GM21390 (cell line): ENCODE measurements around the gene STOX2.

ENCODE experiments used
- ATAC-seq: cut with Tn5 transposase; IDR thresholded peaks from one replicate; pipeline ENCODE4 v1.9.1; 2021; ENCODE audit not compliant: unreplicated experiment

STOX2 gene

DNA sequence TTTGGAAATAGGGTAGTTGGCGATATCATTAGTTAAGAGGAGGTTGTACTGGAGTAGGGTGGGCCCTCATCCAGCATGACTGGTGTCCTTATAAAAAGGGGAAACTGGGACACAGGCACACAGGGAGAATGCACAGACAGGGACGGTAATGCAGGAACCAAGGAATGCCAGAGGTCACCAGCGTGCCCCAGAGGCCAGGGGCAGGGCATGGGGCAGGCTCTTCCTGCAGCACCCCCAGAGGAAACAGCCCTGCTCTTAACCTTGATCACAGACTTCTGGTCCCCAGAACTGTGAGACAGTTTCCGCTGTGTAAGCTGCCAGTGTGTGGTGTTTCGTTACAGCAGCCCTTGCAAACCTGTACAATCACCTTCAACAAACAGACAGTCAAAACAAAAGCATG lies 15.9 kb upstream of the STOX2 start:
- ATAC-seq, result no peak

DNA sequence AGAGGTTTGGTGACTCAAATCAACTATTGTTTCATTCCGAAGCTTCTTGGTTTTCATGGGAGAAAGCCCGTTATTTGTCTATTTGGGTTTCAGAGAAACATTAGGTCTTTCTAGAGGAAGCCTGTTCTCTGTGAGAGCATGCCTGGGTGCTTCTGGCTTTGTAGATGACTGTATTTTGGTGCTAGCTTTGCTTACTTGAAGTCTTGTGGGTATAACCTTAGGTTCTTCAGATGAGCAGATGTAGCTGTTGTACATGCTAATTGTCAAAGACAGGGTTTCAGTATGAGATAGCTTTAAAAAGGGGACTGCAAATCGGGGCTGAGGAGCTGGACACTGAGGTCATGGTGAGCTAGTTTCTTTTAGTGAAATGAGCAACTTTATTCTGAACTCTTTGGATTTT lies 7.9 kb upstream of the STOX2 start:
- no peak for ATAC-seq

DNA sequence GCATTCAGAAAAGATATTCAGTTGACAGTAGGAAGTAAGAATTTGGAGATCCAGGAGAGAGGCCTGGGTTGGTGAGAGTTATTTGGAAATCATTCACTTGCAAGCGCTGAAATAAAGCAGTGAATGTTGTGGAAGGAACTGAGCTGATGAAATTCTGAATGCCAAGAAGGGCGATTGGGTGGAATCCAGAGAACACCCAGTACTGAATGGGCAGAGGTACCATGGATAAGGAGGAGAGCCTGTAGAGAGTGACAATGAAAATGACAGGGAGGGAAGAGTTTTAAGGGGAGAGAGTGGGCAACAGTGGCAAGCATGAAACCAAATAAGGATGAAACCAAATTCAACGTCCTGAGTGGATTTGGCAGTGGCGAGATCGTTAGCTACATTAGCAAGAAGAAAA lies 6.7 kb upstream of the STOX2 start:
- no peak for ATAC-seq

DNA sequence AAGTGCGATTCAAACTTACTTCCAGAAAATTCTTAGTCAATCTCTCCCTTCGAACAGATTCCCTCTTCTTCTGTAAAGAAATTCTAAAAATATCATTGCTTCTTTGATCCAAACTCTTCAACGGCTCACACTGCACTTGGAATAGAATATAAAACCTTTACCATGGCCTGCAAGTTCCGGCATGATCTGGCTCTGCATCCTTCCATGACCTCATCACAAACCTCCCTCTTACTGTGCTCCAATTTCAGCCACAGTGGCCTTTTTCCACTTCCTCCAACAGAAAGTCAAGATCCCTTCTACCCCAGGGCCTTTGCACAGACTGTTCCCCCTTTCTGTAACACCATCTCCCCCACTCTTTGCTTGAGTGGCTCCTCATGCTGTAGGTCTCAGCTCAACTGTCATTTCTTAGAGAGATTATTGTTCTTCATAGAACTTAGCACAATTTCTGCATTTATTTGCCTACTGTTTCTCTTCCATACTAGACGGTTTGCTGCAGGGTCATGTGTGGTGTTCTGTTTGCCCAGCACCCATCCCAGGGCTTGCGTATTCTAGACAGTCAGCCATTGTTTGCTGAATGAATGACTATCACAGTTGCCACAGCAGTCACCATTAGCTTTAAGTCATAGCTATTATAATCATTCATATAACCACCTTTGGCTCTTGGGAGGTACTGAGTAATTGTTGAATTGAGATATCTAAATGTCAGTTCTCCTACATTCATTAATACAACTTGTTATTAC lies 1.9 kb upstream of the STOX2 start:
- ATAC-seq, result no peak

DNA sequence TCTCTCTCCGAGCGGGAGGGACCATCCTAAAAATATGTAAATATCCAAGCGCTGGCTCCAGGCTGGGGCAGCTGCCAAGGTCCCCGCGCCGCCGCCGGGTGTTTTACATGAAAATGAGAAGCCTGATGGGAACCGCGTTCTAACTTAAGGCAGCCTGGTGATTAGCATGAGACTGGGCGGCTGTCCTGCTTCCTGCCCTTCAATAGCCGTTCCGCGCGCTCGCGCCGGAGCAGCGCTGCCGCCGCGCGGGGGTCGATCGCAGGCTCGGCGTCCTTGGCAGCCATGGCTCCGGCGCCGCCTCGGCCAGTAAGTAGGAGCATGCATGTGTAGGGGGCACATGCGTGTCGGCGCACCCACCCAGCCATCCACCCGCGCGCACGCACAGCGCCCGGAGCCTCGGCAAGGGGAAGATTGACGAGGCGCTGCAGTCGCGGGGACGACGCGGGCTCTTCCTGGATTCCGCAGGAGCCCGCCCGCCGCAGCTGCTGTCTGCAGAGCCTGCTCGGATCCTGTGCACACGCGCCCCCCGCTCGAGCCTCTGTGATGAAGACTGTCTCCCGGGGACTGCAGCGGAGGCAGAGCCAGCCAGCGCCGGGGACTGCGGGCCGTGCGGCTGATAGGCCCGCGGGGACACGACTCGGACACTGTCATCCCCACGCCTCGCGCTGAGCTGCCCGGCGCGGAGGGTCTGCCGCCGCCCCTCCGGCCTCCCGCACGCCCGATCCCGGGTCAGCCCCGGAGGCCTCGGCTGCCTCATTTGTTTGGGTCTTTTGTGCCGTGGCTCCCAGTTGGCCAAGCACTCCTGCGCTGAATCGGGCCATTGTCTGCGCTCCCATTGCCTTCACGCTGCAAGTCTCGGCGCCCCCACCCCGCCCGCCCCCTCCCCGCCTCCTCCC lies 734 bp downstream of the STOX2 start:
- ATAC-seq, result no peak

DNA sequence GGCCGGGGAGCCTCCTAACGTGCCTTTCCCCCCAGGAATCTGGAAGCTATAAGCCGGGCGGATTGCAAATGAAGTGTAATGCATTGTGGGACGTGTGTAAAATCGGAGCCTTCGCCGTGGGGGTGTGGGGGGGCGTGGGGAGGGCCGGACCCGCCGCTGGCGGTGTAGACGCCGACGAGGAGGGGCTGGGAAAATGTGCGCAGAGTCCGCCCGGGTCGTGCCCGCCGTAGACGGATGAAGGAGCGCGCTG lies 1.3 kb downstream of the STOX2 start:
- ATAC-seq, result no peak

DNA sequence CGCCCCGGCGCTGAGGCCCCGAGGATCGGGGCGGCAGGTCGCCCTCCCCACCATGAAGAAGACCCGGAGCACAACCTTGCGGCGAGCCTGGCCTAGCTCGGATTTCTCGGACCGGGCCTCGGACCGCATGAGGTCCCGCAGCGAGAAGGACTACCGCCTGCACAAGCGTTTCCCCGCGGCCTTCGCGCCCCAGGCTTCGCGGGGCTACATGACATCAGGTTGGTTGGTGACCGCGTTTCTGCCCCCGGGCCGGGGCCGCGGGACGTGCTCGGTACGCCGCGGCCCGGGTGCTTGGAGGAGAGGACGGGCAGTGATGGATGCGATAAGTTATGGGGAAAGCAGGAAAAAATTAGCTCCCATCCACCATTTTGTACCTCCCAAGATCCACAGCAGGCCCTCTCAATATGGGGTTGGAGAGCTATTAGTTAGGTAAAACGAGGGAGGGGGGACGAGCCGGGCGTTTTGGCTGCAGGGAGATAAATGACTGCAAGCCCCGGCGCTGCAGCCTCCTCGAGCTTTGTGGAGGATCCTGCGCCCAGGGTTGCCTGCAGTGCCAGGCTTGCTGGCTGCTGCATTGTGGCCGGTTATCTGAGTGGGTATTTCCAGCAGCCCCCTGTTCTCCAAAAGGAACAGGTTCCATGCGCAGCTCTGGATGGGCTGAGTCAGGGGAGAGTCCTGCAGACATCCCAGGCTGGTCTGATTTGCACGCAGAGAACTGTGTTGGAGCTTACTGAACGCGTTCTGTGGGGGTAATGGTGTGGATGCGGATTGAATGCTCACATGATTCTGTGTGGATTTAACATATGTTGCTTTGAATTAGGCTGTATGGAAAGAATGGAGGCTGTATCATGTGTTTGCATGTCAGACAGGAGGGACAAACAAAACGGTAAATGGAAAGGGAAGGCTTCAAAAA lies 1.9 kb downstream of the STOX2 start:
- ATAC-seq, result no peak

DNA sequence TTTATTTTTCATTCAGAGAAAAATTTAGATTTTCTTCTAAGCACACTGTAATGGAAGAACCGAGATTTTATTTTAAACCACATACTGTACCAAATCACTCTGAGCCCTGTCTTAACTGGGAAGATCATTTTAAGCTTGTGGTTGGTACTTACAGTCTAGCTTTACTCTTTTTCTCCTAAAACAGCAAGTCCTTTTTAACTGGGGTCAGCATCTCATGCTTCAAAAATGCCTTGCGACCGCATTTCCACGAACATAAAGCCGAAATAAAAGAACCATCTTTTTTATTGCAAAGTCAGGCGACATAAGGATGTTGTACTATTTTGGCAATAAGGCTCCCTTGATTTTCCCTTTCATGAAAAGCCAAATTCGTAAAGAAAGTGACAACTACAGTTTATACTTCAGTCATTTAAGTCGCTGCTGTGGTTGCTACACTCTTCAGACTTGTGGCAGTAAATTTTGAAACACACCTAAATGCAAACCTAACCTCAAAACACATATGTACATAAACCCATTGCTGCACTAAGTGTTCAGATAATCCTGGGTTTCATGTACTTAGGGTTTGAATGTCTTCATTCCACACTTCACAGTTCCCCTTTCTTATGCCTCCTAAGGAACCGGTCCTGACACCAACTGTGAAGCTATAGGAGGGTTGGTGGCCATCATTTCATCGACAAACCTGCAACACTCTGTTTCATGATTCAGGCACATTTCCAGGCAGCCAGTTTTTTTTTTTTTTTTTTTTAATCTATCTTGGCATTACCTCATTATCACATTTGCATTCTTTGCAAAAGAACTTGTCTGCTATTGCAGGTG lies 3.0 kb downstream of the STOX2 start:
- ATAC-seq, result no peak

DNA sequence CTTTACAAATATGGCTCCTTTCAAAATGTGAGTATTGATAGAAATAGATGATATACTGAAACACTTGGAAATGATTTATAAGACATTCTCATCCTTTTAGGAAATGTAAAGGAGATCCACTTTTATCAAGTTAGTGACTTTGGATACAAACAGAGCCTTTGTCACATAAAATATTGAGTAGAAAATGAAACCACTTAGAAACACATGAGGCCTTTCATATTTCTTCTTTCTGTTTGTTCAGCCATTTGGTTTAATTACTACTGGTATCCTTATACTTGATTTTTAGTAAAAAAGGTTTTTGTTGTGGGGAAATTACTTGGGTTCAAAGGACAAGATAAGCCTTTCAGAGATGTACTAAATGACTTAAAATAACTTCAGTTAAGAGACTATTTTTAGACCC lies 4.1 kb downstream of the STOX2 start:
- ATAC-seq, result no peak

DNA sequence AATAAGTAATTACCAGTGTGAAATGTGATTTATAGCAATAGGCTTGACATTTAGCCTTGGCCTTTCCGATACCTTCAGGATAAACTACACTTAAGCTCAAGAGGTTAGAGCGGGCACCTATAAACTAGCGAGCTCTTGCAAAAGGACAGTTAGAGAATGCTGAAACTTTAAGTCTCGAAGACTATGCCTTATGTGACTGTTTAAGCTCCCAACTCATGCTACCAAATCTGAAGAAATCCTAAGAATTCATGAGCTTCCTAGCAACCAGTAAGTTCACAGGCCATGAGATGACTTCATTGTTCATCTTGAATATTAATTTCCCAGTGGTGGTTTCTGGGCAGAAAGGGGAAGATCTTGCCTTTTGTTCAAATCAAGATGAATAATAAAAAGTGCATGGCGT lies 4.7 kb downstream of the STOX2 start:
- ATAC-seq, result no peak

DNA sequence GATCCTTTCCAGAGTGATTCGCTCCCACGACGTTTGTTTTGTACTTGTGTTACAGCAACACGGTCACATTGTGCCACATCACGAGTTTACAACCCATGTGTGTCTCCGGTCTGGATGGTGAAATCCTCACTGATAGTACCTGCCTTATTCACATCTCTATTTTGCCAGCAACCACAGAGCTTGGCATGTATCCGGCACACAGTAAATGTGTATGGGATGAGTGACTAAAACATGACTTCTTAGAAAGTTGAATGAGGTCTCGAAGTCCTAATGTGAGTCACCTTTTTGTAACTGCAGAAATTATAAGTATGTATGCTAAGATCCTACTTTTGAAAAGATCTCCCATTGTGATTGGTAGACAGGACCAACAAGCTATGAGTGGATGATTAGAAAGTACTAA lies 7.5 kb downstream of the STOX2 start:
- ATAC-seq, result no peak

DNA sequence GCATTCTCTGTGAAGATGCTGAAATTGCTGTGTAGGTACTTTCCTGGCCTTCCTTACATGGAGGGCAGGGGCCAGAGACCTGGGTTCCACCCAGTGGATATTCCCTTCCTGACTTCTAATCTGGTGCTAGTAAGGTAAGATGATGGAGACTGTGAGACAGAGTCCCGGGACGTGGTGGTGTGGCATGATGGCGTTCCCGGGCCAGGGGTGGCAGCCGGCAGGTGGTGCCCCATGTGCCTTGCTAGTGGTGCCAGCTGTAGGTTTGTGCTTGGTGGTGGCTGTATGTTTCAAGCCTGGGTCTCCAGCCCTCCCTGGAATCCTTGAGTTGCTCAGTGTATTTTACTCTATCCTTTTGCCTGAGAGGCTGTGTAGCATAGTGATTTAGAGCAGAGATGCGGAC lies 10.9 kb downstream of the STOX2 start:
- no peak for ATAC-seq

DNA sequence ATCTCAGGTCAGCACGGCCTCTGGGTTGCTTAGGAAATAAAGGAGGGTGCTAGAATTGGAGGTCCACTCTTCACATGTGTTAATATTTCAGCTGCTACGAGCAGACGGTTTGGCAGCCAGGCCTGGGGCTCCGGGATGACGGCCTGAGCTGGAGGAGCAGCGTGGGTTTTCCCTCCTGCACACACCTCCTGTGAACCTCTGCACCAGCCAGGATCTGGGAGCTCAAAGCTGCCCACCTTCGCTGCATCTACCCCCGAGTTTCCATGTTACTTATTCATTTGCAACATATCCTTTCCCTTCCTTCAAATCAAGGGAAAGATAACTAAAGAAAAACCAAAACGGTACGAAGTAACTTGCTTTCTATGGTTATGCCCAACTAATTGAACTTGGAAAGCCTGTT lies 13.6 kb downstream of the STOX2 start:
- no peak for ATAC-seq

DNA sequence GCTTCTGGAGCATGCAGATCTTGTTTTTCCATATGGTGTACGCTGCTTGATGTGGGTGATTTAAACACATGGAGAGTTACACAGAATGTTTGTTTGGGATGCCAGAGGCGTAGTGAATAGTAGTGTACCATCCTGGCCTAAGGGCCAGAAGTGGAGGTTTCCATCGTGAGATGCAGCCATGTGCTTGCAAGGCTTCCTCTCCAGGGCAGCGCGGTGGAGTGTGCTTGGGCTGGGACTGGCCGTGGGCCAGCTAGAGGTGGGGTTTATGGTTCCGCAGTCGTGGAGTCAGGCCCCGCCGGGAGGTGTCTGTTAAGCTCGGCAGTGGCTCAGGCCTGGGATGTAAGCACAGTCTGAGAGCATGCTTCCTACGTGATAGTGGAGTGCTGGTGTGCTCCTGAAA lies 14.0 kb downstream of the STOX2 start:
- ATAC-seq, result no peak

DNA sequence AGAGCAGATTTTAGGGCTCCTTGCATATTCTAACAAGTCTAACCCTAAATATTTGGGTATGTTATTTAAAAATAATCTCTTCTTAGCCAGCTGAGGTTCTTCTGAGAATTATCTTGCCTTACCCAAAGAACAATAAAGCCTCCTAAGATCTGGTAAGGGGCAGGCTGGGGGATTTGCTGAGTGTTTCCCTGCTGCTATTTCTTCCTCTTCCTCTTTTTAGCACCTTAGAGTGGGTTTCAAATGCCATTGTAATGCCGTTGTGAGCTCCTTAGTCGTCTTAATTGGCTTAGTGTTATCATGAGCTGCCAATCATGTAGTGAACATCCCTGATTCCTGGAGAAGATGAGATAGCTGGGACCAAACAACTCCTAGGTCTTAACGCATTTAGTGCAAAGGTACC lies 15.4 kb downstream of the STOX2 start:
- no peak for ATAC-seq

DNA sequence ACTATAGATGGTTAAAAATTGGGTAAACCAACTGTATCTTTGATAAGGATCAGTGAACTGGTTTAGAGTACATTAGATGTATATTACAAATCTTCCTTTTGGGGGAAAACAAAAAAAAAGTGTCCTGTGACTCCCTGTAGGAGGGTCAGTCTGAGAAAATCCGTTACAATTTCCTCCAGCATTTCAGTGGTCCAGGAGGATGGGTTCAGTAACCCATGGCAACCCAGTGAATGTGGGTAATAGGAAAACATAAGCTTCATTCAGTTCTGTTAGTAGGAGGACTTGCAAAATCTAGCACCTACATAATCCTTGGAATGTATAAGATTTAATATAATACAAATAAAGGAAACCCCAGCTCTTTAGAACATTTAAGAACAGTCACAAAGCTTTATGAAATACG lies 16.2 kb downstream of the STOX2 start:
- no peak for ATAC-seq

DNA sequence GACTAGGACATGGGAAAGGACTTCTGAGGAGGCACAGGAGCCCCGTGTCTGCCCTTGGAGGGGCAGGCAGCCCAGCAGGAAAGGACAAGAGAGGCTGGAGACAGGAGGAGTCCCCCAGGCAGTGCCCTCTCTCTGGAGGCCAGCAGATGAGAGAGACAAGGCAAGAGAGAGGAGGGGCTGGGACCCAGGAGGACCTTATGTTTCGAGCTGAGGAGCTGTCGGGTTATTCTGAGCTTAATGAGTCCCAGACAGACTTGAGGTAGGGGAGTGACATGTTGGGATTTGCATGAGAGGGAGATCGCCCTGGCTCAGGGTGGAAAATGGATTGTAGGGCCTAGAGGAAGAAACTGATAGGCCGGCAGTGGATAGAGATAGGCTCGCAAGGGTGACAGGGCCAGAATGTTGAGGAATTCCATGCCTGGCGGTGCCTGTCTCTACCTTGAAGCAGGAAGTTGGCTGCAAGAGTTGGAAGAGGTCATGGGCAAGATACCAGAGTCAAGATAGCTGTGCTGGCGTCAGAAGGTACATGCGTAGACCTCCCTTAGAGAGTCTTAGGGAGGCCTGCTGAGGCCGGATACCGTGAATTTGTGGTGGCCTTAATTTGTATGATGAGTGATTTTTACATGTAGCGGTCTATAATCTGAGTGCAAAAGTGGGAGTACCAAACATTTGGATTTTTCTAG lies 19.4 kb downstream of the STOX2 start:
- ATAC-seq, result no peak

DNA sequence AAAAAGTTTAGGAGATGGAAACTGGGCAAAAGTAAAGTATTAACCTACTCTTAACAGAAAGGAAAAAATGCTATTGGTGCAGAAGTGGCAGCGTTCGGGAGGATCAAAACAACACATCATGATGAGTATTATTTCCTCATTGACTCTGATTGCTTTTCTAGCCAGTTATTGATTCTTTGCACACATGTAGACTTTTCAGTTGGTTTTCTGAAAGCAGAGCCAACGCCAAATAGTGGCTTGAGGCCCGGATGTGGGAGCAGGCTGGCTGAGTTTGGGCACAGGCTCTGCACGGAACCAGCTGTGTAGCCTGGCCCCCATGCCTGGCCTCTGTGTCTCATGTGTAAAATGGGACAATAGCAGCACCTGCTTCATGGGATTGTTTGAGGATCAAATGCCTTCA lies 21.8 kb downstream of the STOX2 start:
- no peak for ATAC-seq

DNA sequence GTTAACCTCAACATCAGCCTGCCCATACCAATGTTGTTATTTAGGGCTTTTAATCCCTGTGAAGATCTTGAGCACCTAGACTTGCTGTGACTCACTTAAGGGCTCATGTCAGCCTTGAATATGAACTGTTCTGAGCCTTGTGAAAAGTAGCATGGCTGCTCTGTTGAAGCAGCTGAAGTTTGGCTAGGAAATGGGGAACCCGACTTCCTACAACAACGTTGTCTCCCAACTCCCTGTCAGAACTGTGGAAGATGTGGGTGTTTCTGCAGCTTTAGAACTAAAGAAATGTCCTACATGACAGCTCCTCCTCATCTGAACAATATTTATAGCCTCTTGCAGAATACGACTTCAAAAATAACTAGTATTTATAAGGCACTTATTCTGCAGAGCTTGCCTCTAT lies 27.5 kb downstream of the STOX2 start:
- no peak for ATAC-seq

DNA sequence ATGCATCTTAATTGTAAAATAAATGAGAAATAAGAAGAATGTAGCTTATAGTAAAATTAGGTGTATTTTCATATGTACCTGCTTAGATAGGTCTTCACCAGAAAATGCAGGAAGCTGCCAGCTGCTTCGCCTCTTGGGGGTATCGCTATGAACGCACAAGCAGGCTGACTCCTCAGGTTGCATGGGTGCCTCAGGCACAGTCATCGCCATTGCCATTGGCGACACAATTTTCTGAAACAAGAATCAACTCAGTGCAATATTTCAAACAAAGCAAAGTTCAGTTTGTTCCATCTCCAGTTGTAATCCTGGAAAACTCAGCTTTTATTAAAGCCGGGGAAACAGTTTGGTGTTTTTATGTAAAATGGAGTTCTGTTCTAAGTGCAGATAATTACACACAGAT lies 29.7 kb downstream of the STOX2 start:
- no peak for ATAC-seq
